ENCODE data around the gene L3MBTL1. TPM values are rescaled to one million over a fixed set of nuclear protein-coding genes. Genes with fewer than 3 reads are reported as not detected.

L3MBTL1 gene
- total RNA-seq, 1 experiment from 2014 or later, result 21.6 TPM

GRCh38 chr20:43583982-43584432, 76.5 kb downstream of the L3MBTL1 start:
- RAD21 ChIA-PET (ENCODE audit: low non-redundant PET in 1 of 2, low total read pairs in 2 of 2, uncharacterized antibody in 2 of 2, unreplicated experiment in 2 of 2), result no interaction called here
- H4K20me1 ChIP-seq (ENCODE audit: insufficient read depth), result no peaks in the 10 kb centered on the region
- no peaks in the 10 kb centered on the region for H3K36me3 ChIP-seq (ENCODE audit: control insufficient read depth in 1 of 2, insufficient read depth in 2 of 2, low read length in 2 of 2)
- CTCF ChIA-PET, result no interaction called here
- no peak overlapping the region for H3K27ac ChIP-seq (ENCODE audit: low read depth, low read length)
- intact Hi-C loops (cut with micrococcal nuclease), result no loop called here
- POLR2A ChIA-PET, result no interaction called here
- DNase-seq (ENCODE audit: low read depth, low spot score) (no peak), ATAC-seq (no peak)
- no peak overlapping the region for H3K4me3 ChIP-seq (replicated peaks in 1 of 2; ENCODE audit: low read depth in 1 of 2, low read length in 2 of 2)
- no peaks in the 10 kb centered on the region for H3K4me1 ChIP-seq (ENCODE audit: control insufficient read depth in 1 of 2, insufficient read depth in 2 of 2, low read length in 2 of 2)
- H3K9ac ChIP-seq (ENCODE audit: low read length), result no peak overlapping the region
- H3K4me2 ChIP-seq (ENCODE audit: low read length), result no peak overlapping the region
- H3K9me2 ChIP-seq (ENCODE audit: insufficient read depth), result no peaks in the 10 kb centered on the region
- H2AFZ ChIP-seq (ENCODE audit: low read depth, low read length, poor library complexity, severe bottlenecking), result no peak overlapping the region
- no peaks in the 10 kb centered on the region for H3K79me2 ChIP-seq (ENCODE audit: insufficient read depth, low read length)
- BruUV-seq (replicated peaks), result no TSS peak
- H3K27me3 ChIP-seq (ENCODE audit: insufficient read depth, low read length), result no peaks in the 10 kb centered on the region
- no peaks in the 10 kb centered on the region for H3K9me3 ChIP-seq (ENCODE audit: control insufficient read depth in 1 of 2, insufficient read depth in 1 of 2, low read depth in 1 of 2, low read length in 2 of 2)
- no peak for TF ChIP-seq POLR2A (IDR thresholded peaks at IDR 0.05; ENCODE audit: borderline replicate concordance, extremely low read depth, insufficient read depth, insufficient read length)
- no peak for TF ChIP-seq JUND (IDR thresholded peaks at IDR 0.05)
- no peak for TF ChIP-seq CTCF (IDR thresholded peaks at IDR 0.05 in 2 of 3, conservative IDR thresholded peaks at IDR 0.05 in 1 of 3; ENCODE audit: borderline replicate concordance in 1 of 3, insufficient read depth in 1 of 3, low read depth in 2 of 3, low read length in 2 of 3)
- TF ChIP-seq POLR2AphosphoS5 (IDR thresholded peaks at IDR 0.05; ENCODE audit: low read depth, low read length), result no peak
- TF ChIP-seq SRF (IDR thresholded peaks at IDR 0.05; ENCODE audit: low read depth), result no peak
- TF ChIP-seq MAX (IDR thresholded peaks at IDR 0.05), result no peak
- no peak for TF ChIP-seq REST (IDR thresholded peaks at IDR 0.05; ENCODE audit: low read depth)
- no peak for TF ChIP-seq ZBTB33 (IDR thresholded peaks at IDR 0.05; ENCODE audit: extremely low read depth, insufficient replicate concordance, low read length)
- TF ChIP-seq ATF3 (IDR thresholded peaks at IDR 0.05), result no peak
- TF ChIP-seq CBX3 (IDR thresholded peaks at IDR 0.05; ENCODE audit: low read depth), result no peak
- TF ChIP-seq EZH2 (IDR thresholded peaks at IDR 0.05), result no peak
- TF ChIP-seq FOSL1 (IDR thresholded peaks at IDR 0.05; ENCODE audit: low read depth), result no peak
- TF ChIP-seq SIN3A (IDR thresholded peaks at IDR 0.05; ENCODE audit: low read depth), result no peak
- no peak for TF ChIP-seq TCF7L2 (IDR thresholded peaks at IDR 0.05; ENCODE audit: borderline replicate concordance, extremely low read depth, insufficient read depth, insufficient read length)
- no peak for TF ChIP-seq EZH2phosphoT487 (IDR thresholded peaks at IDR 0.05; ENCODE audit: borderline replicate concordance)
- no peak for TF ChIP-seq ZFX (IDR thresholded peaks at IDR 0.05)
- no peak for TF ChIP-seq RAD21 (IDR thresholded peaks at IDR 0.05; ENCODE audit: low read depth)
- no peak for TF ChIP-seq YY1 (IDR thresholded peaks at IDR 0.05; ENCODE audit: extremely low read depth, insufficient replicate concordance, low read depth, low read length)

Measured in HCT116 (cell line).